Measurements from ENCODE around the gene RHCE. TPM values are rescaled to one million over a fixed set of nuclear protein-coding genes. Genes with fewer than 3 reads are reported as not detected.
A peak's percentile ranks its signal among the peaks of the same experiment; 100 is the strongest.
"Not testable (repeated sequence)": the region's sequence is repeated elsewhere in the genome, so short reads cannot be mapped to it uniquely, and the experiment has no call there.

Gene RHCE
- total RNA-seq, 1 experiment from 2014 or later, result 0.36 TPM

DNA sequence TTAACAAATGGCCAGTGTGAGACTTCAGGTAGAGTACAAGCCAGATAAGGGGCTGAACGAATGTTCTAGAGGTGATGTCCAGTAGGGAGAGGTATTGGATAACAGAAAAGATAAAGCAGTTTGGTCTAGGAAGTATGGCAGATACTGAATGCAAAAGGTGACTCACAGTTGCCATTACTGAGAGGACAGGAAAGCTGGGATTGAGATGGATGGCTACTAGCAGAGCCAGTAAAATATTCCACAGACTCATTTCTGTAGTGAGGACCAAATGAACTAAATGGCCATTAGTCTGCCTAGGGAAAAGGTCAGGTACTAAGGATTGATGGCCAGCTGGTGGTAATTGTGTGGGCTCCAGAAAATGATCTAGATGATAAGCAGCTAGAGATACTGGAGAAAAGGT, 21.6 kb upstream of the RHCE start:
- Histone ChIP-seq H3K36me3 (peaks cover 3% of the 10 kb centered on the region), H3K27me3 (no peaks in the 10 kb centered on the region), H3K9me3 (no peaks in the 10 kb centered on the region), H3K4me3 (no peak overlapping the region)
- DNase-seq, result no peak

DNA sequence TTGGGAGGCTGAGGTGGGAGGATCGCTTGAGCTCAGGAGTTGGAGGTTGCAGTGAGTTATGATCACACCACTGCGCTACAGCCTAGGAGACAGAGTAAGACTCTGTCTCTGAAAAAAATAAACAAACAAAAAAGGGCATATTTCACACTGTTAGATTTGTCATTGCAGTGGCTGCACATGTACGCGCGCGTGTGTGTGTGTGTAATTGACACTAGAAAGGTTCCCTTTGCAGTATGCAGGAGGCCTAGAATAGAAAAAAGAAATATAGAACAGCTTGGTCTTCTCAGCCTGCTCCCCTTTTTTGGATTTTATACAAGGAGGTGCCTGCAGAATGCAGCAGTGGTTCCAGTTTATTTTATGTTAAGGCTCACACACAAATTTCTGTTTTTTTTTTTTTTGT, 18.7 kb upstream of the RHCE start:
- no peak overlapping the region for H3K4me3 ChIP-seq
- no peaks in the 10 kb centered on the region; the same call in none of the 2 replicates for H3K36me3 ChIP-seq
- H3K27me3 ChIP-seq, result no peaks in the 10 kb centered on the region
- no peaks in the 10 kb centered on the region for H3K9me3 ChIP-seq
- no peak for DNase-seq

DNA sequence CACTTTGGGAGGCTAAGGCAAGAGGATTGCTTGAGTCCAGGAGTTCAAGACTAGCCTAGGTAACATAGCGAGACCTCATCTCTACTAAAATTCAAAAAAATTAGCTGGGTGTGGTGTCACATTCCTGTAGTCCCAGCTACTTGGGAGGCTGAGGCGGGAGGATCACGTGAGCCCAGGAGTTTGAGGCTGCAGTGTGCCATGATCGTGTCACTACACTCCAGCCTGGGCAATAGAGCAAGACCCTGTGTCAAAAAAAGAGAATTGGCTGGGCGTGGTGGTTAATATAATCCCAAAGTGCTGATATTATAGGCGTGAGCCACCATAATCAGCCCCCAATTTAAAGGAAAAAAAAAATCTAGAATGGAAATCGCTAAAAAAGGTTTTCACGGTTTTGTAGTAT, 17.0 kb upstream of the RHCE start:
- Histone ChIP-seq H3K9me3 (no peaks in the 10 kb centered on the region), H3K36me3 (peaks cover 2% of the 10 kb centered on the region), H3K4me3 (no peak overlapping the region), H3K27me3 (no peaks in the 10 kb centered on the region)
- DNase-seq, result no peak

DNA sequence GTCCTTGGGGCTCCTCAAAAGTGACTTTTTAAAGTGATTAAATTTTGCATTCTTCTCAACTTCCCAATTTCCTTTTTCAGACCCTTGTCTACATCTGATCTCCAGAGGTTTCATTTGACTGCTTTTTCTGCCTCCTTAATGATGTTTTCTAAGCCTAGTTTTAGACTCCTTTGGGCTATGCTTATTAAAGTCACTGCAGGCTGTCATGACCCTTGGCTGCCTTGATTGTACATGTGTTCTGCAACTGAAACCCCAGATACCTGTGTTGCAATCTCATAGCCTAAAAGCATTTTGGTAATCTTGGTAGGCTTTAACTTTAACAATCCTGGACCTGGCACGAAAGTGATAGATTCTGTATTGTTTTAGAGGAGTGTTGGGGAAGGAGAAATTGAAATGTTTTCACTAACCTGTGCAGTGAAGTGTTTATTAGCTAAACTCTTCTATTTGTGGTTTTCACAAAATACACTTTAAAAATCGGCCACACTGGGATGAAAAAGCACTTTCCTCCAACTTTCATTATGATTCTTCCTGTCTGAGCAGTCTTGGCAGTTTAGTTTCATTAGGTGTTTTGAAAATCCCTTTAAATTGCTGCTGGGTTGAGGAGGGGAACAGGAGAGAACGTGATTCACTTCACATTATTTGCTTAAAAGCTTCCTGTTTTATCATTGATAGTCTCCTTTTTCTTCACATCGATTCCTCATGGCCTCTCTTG, 14.9 kb upstream of the RHCE start:
- peaks cover 4% of the 10 kb centered on the region for H3K36me3 ChIP-seq
- H3K27me3 ChIP-seq, result no peaks in the 10 kb centered on the region
- H3K4me3 ChIP-seq, result peak overlapping the region; percentile 5; the same call in 1 of the 2 replicates
- H3K9me3 ChIP-seq, result no peaks in the 10 kb centered on the region
- no peak for DNase-seq

DNA sequence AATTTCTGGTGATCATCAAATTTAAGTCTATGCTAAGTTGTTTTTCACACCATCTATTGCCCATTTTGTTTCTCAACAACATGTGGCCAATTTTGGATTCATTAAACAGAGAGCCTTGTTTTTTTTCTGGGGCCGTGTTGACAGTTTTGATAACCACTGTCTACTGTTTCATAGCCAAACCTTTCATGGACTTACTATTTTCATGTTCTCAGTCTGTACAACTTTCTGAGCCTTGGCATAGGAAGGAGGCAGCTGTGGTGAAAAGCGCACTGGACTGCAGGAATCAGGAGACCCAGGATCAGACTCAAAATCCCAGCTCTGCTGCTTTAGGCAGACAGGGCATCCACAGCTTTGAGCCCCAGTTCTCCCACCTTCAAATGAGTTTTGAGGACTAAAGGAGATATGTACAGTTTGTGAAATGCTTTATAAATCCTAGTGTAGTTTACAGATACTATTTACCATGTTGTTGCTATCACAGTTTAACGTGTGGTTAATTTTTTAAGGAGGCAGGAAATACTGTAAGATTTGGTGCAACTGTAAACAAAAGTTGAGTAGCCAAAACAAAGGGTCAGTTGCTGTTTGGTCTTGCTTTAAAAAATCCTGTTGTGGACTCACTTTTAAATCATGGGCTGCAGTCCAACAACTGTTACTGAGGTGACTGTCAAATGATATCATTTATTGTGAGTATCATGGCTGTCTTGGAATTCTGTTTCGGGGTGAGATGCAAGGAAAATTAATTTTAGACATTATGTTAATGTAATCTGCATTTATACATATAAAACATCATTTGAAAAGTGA, 13.0 kb upstream of the RHCE start:
- Histone ChIP-seq H3K27me3 (no peaks in the 10 kb centered on the region), H3K9me3 (no peaks in the 10 kb centered on the region), H3K4me3 (no peak overlapping the region), H3K36me3 (peaks cover 4% of the 10 kb centered on the region)
- no peak for DNase-seq

DNA sequence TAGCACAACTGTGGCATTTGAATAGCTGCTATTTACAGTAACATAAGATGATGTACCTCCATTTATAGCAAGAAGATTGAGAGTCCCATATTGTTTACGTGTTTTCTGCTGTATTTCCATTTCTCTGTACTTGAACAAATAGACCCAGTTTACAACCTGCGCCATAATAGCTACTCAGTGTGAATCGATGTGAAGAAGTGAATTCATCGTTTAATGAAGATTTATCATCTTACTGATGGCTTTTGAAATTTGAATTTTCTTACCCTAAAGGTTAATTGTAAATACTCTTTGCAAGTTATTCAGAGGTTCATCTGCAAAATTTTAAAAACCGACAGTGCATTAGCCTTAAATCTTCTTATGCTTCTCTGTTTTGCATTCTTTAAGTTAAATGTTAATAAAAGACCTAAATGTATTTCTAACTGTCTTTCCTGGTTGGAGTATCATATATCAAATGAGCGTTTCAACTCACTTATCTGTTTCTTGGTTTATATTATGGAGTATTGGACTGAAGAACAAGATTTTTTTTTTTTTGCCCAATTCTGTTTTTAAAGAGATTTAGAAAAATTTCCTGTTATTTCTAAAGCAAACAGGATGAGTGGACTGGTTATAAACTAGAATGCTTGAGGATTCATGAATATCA, 12.2 kb upstream of the RHCE start:
- Histone ChIP-seq H3K4me3 (peak overlapping the region; percentile 90), H3K27me3 (no peaks in the 10 kb centered on the region), H3K9me3 (no peaks in the 10 kb centered on the region), H3K36me3 (peaks cover 4% of the 10 kb centered on the region; the same call in 1 of the 2 replicates)
- DNase-seq, result no peak

DNA sequence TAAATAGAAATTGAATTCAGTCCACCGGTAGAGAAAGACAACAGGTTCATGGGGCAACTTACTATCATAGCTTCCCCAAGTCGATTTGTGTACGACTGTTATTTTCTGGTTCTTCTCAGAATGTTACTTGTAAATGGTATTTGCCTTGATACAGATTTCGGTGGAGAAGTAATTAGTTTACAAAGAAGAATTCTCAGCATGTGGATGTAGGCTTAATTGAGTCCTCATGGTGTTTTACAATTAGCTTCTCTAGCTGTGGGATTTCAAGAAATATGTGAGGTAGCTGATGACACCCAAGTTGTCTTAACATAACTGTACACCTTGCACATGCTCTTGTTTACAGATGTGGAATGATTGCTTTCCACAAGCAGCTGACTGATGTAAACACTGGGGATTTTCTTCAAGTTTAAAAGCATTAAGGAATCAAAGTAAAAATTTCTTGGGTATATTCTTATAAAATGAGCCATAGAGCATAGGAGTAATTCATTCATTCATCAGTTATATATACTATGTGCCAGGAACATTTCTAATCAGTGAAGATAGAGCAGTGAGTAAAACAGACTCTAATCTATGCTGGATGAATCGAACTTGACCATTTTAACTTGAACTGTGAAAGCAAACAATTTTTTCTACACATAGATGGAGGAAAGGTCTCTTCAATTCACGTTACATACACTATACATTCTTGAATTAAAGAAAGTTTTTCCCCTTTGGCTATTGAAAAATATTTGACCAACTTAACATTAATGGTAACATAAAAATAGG, 11.5 kb upstream of the RHCE start:
- Histone ChIP-seq H3K9me3 (no peaks in the 10 kb centered on the region), H3K27me3 (no peaks in the 10 kb centered on the region), H3K4me3 (peak overlapping the region; percentile 90), H3K36me3 (peaks cover 4% of the 10 kb centered on the region; the same call in 1 of the 2 replicates)
- DNase-seq, result no peak

DNA sequence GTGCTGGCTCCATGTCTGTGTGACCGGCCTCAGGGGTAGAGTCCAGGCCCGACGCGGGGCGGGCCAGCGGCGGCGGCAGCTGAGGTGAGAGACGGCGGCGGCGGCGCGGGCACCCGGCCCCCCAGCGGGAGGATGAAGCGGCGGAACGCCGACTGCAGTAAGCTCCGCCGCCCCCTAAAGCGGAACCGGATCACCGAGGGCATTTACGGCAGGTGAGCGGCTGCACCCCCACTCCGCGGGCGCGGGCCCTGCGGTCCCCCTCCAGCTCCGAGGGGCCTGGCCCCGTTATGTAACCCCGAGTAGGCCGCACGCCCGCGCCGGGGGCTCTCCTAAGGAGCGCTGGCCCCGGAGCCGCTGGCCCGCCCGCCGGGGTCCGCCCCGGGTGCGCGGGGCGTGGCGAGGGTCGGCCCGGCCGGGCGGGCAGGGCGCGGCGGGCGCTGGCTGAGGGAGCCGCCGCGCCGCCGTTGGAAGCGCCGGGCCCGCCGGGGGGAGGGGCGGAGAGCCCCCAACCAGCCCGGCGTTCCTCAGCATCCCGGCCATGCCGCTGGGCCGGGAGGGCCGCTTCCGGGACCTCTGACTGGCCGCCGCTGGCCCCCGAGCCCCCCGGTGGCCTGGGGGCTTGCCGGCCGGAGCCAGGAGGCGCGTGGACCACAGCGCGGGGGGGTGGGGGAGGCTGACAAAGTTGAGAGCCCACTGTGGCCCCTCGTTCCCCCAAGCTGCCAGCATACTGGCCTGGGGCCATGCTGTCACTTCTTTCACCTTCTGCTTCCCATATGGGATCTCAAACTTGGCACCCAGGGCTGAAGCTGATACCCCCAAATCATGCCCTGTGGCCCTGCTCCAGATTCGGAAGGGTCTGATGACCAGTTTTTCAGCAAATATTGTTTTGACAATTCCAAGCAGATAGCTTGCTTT, 10.6 kb upstream of the RHCE start:
- H3K27me3 ChIP-seq, result no peaks in the 10 kb centered on the region
- DNase-seq, result no peak
- peaks cover 4% of the 10 kb centered on the region; the same call in 1 of the 2 replicates for H3K36me3 ChIP-seq
- peak overlapping the region; percentile 90 for H3K4me3 ChIP-seq
- H3K9me3 ChIP-seq, result no peaks in the 10 kb centered on the region

DNA sequence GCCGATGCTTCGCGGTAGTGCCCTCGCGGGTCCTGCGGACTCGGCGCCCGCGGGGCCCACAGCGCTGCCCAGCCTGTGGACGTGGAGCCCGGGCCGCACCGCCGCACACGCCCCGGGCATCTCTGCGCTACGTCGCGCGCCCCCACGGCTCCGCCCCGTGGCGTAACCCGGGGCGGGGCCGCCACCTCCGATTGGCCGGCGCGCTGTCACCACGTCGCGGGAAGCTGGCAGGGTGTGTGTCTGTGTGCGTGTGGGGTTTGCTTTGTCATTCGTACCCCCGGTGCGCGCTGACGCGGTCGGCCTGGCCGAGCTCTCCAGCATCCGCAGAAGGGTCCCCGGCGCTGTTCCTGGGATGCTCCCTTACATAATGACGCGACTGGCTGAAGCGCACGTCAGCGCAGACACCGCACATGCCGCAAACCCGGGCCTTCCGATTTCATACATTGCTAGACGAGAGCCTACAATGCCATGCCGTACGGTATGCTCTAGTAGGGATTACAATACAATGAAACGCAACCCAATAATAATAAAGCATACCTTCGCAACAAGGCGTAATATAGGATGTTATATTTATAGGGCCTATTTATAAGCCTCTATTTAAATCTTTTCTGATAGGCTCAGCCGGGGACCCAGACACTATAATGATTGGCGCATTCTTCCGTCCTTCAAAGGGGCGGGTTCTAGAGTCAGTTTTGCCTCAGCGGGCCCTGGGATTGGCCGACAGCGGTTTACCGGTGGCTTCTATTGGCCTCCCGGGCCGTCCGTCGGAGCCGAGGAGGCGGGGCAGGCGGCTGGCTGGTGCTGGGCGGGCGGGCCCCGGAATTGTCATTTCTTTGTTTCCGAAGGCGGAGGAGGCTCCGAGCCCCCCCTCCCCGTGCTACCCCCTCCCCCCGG, 9.7 kb upstream of the RHCE start, which contains the start of gene MACO1:
Gene MACO1 (plus strand): TSS at position 825 of the 894 bp plus-strand sequence. CDS start 202 bp downstream, outside the sequence.
- Histone ChIP-seq H3K9me3 (no peaks in the 10 kb centered on the region), H3K36me3 (peaks cover 4% of the 10 kb centered on the region; the same call in 1 of the 2 replicates), H3K27me3 (no peaks in the 10 kb centered on the region), H3K4me3 (peak within 1 kb of the TSS; percentile 90)
- DNase-seq, result peak; percentile 93

DNA sequence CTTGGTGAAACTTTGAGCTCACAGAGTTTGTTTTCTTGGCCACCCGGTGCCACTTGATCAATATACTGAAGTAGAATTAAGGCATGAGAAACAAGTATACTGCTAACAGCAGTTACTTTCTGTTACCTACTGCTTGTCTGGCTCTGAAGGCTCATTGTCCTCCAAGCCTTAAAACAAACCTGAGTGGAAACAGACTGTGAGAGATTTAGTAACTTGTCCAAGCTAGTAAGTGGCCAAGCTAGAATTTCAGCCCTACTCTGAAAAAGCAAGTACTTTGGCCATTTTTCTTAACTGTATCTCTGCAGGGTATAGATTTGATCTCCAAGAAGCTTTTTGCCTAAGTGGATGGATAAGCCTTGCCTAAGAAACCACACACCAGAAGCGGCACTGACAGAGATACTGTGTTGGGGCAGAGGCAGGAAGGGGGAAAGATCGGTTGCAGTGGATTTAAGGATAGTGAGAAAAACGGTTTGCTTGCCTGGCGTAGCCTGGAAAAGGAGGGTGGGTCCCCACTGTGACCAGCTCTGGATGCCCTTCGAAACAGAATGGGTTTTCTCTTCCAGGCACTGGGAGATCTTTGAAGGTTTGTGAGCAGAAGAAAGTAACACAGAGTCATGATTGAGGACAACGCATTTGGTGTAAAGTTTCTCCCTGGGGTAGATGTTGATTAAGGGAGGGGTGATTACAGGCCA, 8.0 kb upstream of the RHCE start:
- peaks cover 4% of the 10 kb centered on the region; the same call in 1 of the 2 replicates for H3K36me3 ChIP-seq
- no peak for DNase-seq
- no peak overlapping the region for H3K4me3 ChIP-seq
- no peaks in the 10 kb centered on the region for H3K9me3 ChIP-seq
- H3K27me3 ChIP-seq, result no peaks in the 10 kb centered on the region

DNA sequence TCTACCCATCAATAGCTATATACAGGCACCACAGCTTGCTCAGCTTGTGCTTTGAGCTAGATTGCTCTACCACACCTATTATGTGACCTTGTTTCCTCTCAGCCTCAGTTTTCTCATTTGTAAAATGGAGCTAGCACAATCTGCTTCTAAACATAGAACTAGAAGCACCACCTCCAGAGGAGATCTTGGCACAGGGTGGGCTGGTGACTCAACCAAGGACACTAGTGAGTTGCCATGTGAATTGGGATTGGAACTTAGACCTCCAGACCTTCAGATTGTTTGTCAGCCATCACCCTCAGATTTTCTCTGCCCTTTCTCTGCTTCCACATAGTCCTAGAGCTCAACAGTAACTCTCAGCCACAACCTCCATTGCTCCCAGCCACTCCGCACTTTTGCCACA, 7.1 kb upstream of the RHCE start:
- H3K9me3 ChIP-seq, result no peaks in the 10 kb centered on the region
- no peaks in the 10 kb centered on the region for H3K27me3 ChIP-seq
- H3K36me3 ChIP-seq, result peaks cover 2% of the 10 kb centered on the region; the same call in 1 of the 2 replicates
- H3K4me3 ChIP-seq, result no peak overlapping the region
- DNase-seq, result peak; percentile 42

DNA sequence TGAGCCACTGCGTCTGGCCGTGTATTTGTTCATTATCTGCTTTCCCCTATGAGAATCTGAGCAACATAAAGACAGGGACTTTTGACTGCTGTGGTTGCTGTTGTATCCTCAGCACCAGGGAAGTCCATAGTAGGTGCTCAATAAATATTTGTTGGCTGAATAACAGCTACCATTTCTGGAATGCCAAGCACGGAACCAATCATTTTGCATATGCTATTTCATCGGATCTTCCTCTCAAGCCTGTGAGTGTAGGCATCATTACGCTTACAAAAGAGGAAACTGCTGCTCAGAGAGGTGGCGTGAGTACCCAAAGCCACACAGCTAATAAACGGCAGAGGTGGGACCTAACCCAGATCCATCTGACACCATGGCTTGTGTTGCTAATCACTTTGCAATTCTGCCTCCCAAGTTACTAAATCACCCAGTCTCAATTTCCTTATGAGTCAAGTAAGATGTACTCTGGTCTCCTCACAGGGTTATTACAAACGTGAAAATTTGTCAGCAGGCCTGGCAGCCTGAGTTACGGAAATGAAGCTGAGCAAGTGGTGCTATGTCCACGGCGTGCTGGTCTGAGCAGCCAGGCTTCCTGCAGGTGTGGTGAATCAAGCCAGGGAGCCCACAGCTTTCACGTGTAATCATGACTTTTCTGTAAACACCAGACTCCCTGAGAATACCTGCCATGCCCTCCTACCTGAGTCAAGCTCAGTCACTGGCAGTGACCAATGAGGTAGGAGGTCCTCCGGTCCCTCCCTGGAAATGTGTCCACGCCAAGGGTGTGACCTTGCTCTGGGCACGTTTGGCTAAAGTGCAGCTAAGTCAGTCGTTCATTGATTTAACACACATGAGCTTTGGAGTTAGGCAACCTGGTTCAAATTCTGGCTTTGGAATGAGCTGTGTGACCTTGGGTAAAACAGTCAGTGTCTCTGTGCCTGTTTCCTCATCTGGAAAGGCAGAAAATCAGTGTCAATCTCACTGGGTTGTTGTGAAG, 4.8 kb upstream of the RHCE start:
- no peaks in the 10 kb centered on the region for H3K9me3 ChIP-seq
- no peak overlapping the region for H3K4me3 ChIP-seq
- H3K36me3 ChIP-seq, result no peaks in the 10 kb centered on the region
- no peak for DNase-seq
- no peaks in the 10 kb centered on the region for H3K27me3 ChIP-seq

DNA sequence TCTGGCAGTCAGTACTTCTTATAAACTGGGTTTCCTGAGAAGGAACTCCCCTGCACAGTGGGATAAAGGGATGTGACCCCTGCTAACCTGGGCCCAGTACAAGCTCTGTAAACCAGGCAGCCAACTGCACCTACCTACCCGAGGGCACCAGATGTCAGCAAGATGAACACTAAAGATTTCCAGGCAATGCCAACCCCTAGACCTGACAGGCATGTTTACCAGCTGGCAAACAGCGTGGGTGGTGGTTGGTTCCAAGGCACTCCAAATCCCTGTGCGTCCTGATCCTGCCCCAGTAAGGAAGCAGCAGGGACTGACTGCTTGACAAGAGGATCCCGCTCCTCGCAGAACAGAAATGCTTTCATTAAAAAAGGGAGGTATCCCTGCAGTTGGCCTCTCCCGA, 2.6 kb upstream of the RHCE start:
- not testable (repeated sequence) for H3K27me3 ChIP-seq, DNase-seq, H3K36me3 ChIP-seq, H3K9me3 ChIP-seq, H3K4me3 ChIP-seq

All from MG63 (cell line).